Activated CD4-positive, CD25-positive, alpha-beta regulatory T cell (primary cell): ENCODE results near the gene SLC24A3.

Source experiments
- DNase-seq, 4 experiments: peaks; one replicate each; lab custom pipeline; 2025; lab: John Stamatoyannopoulos, UW

SLC24A3 gene

GRCh38 chr20:19549896-19550295 is 337.5 kb downstream of the SLC24A3 start:
- no peak for DNase-seq

- no peak for DNase-seq
These were observed 340.1 kb downstream of the SLC24A3 start for GRCh38 chr20:19552221-19553180.

GRCh38 chr20:19554666-19555065 is 342.2 kb downstream of the SLC24A3 start:
- DNase-seq: no peak

GRCh38 chr20:19555726-19556125 is 343.3 kb downstream of the SLC24A3 start:
- DNase-seq: no peak

- no peak for DNase-seq
These were observed 344.8 kb downstream of the SLC24A3 start for GRCh38 chr20:19557291-19557690.

- DNase-seq: no peak
These were observed 348.5 kb downstream of the SLC24A3 start for GRCh38 chr20:19560881-19561480.

- no peak for DNase-seq
These were observed 350.0 kb downstream of the SLC24A3 start for GRCh38 chr20:19562426-19562825.

- DNase-seq: no peak
These were observed 351.8 kb downstream of the SLC24A3 start for GRCh38 chr20:19564261-19564660.

- no peak for DNase-seq
These were observed 353.3 kb downstream of the SLC24A3 start for GRCh38 chr20:19565736-19566135.

- no peak for DNase-seq
These were observed 353.9 kb downstream of the SLC24A3 start for GRCh38 chr20:19566226-19566945.

GRCh38 chr20:19568128-19568527 is 355.7 kb downstream of the SLC24A3 start:
- no peak for DNase-seq

GRCh38 chr20:19571996-19572395 is 359.6 kb downstream of the SLC24A3 start:
- no peak for DNase-seq

GRCh38 chr20:19577692-19578091 is 365.2 kb downstream of the SLC24A3 start:
- no peak for DNase-seq

- DNase-seq: no peak
These were observed 370.3 kb downstream of the SLC24A3 start for GRCh38 chr20:19582782-19583181.

- DNase-seq: no peak
These were observed 371.2 kb downstream of the SLC24A3 start for GRCh38 chr20:19583532-19584175.

GRCh38 chr20:19588241-19588640 is 375.8 kb downstream of the SLC24A3 start:
- no peak for DNase-seq

- no peak for DNase-seq
These were observed 376.3 kb downstream of the SLC24A3 start for GRCh38 chr20:19588732-19589131.

GRCh38 chr20:19589787-19590362 is 377.4 kb downstream of the SLC24A3 start:
- no peak for DNase-seq

- DNase-seq: no peak
These were observed 377.9 kb downstream of the SLC24A3 start for GRCh38 chr20:19590382-19590781.

- DNase-seq: no peak
These were observed 381.3 kb downstream of the SLC24A3 start for GRCh38 chr20:19593762-19594161.

- no peak for DNase-seq
These were observed 382.5 kb downstream of the SLC24A3 start for GRCh38 chr20:19594896-19595295.
